ENCODE measurements around the gene TRIM65. TPM values are rescaled to one million over a fixed set of nuclear protein-coding genes. Genes with fewer than 3 reads are reported as not detected.
A peak's percentile ranks its signal among the peaks of the same experiment; 100 is the strongest.
"Not testable (repeated sequence)": the region's sequence is repeated elsewhere in the genome, so short reads cannot be mapped to it uniquely, and the experiment has no call there.

TRIM65 gene
- polyA plus RNA-seq, 6 donors from 2014 or later = 15.4 to 33.0 (median 23.4) TPM

DNA sequence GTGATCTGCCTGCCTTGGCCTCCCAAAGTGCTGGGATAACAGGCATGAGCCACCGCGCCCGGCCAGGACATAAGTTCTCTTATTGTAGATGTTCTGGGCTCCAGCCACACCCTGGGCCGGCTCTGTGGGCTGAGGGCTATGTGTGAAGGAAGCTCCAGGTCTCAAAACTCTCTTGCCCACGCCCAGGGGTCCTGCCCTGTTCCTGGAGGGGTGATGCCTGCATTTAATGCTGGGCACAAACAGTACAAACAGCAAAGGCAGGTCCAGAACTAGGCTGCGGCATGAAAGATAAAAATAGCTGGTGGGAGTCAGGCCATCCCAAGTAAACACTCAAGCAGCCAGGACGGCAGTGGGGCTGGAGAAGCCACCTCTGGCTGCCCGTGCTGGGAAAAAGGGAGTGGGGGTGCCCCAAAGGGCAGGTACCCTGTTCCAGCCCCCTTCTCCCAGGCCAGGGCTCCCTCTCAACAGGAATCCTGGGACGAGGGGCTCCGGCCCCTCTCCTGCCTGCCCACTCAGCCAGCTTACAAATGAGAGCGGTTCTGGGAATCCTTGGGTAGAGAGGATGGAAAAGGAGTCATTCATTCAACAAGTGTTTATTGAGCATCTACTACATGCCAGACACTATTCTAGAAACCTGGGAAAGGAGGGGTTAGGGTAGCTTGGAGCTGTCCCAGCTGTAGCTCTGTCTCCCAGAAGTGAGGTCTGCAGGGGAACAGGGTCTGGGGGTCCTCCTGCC is 23.0 kb downstream of the TRIM65 start:
- H3K27ac Mint-ChIP-seq = peak overlapping the region in 1 of 6 donors; percentile 49
- no peak for DNase-seq
- H3K4me1 Mint-ChIP-seq = peaks cover 20 to 26% (median 20%) of the 10 kb centered on the region in 3 donors
- no peak for ATAC-seq (ENCODE audit: low read depth in 2 of 2)
- H3K4me3 Mint-ChIP-seq = peak overlapping the region in 2 of 8 donors; percentile 47 to 81
- H3K9me3 Mint-ChIP-seq = no peaks in the 10 kb centered on the region
- H3K27me3 Mint-ChIP-seq = peaks cover 0 to 20% (median 10%) of the 10 kb centered on the region in 3 donors
- no peaks in the 10 kb centered on the region for H3K36me3 Mint-ChIP-seq

DNA sequence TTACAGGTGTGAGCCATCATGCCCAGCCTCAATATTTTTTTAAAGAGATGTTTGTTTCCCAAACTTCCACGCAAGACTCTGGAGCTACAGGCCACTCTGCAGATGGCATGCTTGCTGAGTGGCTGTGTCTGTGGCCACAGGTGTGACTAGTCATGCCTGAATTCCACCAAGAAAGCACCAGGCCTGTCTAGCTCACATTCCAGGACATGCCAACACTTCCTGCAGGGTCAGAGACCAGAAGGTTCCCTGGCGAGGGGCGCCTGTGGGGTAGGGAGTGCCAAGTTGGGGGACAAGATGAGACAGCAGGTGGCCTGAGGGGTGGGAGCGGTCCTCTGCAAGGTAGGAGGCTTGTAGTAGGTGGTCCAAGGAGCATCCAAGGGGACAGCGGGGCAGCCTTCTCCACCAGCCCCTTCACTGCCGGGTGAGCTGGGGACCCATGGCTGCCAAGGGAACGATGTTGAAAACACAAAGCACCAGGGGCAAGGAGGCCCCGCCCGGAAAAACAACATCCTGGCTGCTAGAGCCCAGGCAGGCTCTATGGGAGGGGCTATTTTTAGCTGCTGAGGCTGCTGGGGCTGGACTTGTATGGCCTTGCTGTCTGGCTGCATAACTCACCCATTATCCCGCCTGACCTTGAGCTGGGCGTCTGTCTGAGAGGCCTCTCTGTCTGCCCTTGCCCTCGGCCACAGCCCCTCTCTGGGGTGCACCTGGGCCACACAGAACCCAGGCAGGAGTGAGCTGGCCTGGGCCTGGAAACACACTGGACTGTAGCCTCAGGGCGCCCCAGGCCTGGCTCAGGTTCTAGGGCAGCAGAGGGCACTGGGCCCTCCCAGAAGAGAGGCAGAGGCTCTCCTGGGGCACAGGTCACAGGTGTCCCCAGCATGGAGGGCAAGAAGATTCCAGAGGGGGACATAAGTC is 24.1 kb downstream of the TRIM65 start:
- peak overlapping the region in 1 of 8 donors; percentile 25 for H3K4me3 Mint-ChIP-seq
- H3K27me3 Mint-ChIP-seq = peaks cover 0 to 17% (median 6%) of the 10 kb centered on the region in 3 donors
- no peaks in the 10 kb centered on the region for H3K9me3 Mint-ChIP-seq
- peak overlapping the region in 1 of 6 donors; percentile 33 for H3K27ac Mint-ChIP-seq
- H3K36me3 Mint-ChIP-seq = no peaks in the 10 kb centered on the region
- peaks cover 18 to 22% (median 19%) of the 10 kb centered on the region in 3 donors for H3K4me1 Mint-ChIP-seq
- DNase-seq (no peak), ATAC-seq (ENCODE audit: low read depth in 2 of 2) (no peak)

DNA sequence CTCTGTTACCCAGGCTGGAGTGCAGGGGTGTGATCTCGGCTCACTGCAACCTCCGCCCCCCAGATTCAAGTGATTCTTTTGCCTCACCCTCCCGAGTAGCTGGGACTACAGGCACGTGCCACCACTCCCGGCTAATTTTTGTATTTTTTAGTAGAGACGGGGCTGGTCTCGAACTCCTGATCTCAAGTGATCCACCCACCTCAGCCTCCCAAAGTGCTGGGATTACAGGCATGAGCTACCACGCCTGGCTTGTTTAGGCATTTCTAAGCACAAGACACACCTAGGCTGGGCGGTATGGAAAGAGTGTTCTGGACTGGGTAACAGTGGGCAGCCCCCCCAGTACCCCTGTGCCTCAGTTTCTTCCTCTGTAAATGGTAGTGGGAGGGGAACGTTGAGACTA is 26.5 kb downstream of the TRIM65 start:
- not testable (repeated sequence) for H3K4me1 Mint-ChIP-seq; DNase-seq; H3K36me3 Mint-ChIP-seq; ATAC-seq (ENCODE audit: low read depth in 2 of 2); H3K27me3 Mint-ChIP-seq; H3K4me3 Mint-ChIP-seq; H3K9me3 Mint-ChIP-seq
- H3K27ac Mint-ChIP-seq = peak overlapping the region in 1 of 6 donors; percentile 37

DNA sequence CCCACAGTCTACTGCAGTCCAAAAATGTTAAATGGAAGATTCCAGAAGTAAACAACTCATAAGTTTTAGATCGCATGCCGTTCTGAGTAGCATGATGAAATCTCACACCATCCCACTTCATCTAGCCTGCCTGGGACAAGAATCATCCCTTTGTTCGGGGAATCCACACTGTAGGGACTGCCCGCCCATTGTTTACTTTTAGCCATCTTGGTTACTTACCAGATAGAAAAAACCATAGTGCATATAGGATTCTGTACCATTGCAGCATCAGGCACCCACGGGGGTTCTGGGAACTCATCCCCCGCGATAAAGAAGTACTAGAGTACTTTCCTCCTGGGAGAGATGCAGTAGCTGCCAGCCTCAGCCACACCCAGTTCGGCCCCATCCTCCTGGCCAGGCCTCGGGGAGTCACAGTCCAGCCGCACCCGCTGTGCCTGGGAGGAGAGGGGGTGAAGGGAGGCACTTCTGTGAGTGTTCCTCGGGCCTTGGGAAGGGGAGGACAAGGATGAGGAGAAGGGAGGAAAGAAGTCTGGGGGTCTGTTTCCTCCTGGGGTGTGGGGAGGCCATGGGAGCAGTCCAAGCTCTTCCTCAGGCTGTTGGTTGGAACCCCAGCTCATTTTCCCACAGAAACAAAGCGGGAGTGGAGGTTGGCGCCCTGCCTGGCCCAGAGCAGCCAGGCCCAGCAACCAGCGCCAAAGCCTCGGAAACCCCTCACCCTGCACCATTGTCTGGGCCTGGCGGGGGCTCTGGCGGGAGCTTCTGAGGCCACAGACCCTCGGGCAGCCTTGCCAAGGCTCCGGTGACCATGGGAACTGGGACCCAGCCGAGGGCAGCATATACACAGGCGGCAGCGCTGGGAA is 27.2 kb downstream of the TRIM65 start:
- no peak for DNase-seq
- Mint-ChIP-seq H3K9me3 (no peaks in the 10 kb centered on the region), H3K4me1 (peaks cover 6 to 12% (median 7%) of the 10 kb centered on the region in 3 donors), H3K36me3 (no peaks in the 10 kb centered on the region), H3K4me3 (no peak overlapping the region), H3K27me3 (no peaks in the 10 kb centered on the region), H3K27ac (peak overlapping the region in 1 of 6 donors; percentile 65)
- ATAC-seq (ENCODE audit: low read depth in 2 of 2) = no peak

DNA sequence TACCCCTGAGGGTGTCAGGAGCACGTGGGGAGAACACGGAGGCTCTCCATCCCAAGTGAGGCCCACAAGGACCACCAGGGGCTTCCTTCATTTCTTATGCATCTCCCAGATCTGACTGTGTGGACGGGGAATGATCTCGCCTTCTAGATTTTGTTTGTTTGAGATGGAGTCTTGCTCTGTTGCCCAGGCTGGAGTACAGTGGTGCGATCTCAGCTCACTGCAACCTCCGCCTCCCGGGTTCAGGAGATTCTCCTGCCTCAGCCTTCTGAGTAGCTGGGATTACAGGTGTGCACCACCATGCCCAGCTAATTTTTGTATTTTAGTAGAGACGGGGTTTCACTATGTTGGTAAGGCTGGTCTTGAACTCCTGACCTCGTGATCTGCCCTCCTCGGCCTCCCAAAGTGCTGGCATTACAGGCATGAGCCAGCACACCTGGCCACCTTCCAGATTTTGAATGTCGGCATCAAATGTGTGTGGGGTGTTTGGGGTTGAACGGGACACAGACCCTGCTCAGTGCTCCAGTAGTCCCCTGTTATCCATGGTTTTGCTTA is 27.9 kb downstream of the TRIM65 start:
- not testable (repeated sequence) for H3K27me3 Mint-ChIP-seq; H3K4me3 Mint-ChIP-seq; H3K9me3 Mint-ChIP-seq; H3K36me3 Mint-ChIP-seq; H3K27ac Mint-ChIP-seq; ATAC-seq (ENCODE audit: low read depth in 2 of 2); DNase-seq
- H3K4me1 Mint-ChIP-seq = peaks cover 13 to 19% (median 14%) of the 10 kb centered on the region in 3 donors

DNA sequence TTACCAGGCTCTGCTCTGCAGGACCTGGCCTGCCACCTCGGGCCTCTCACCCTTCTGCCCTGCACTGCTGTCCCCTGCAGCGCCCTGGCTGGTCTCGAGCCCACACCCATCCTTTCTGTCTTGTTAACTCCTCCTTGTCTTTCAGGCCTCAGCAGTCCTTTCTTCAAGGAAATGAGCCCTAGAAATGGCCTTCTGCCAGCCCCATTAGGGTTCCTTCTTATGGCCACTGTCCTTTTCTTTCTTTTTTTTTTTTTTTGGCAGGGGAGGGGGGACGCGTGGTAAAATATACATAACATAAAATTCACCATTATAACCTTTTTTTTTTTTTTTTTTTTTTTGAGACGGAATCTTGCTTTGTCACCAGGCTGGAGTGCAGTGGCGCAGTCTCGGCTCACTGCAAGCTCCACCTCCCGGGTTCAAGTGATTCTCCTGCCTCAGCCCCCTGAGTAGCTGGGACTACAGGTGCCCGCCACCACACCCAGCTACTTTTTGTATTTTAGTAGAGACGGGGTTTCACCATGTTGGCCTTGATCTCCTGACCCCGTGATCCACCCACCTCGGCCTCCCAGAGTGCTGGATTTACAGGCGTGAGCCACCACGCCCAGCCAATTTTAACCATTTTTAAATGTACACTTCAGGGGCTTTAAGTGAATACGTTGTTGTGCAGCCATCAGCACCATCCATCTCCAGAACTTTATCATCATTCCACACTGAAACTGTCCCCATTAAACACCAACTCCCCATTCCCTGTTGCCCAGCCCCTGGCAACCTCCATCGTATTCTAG is 31.2 kb downstream of the TRIM65 start:
- Mint-ChIP-seq H3K27ac (peak overlapping the region; percentile 52 to 97 (median 87)), H3K4me3 (peak overlapping the region in 1 of 8 donors; percentile 53), H3K4me1 (peaks cover 13 to 29% (median 21%) of the 10 kb centered on the region in 3 donors)
- DNase-seq; H3K27me3 Mint-ChIP-seq; H3K36me3 Mint-ChIP-seq; ATAC-seq (ENCODE audit: low read depth in 2 of 2); H3K9me3 Mint-ChIP-seq: not testable (repeated sequence)

DNA sequence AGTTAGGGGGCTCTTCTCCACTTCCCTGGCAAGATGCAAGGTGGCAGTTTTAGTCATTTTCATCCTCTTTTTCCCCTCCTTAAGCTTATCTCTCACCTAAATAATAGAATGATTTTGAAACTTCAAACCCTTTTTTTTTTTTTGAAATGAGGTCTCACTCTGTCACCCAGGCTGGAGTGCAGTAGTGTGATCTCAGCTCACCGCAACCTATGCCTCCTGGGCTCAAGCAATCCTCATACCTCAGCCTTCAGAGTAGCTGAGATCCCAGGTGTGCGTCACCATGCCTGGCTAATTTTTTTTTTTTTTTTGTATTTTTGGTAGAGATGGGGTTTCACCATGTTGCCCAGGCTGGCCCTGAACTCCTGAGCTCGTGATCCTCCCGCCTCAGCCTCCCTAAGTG is 31.9 kb downstream of the TRIM65 start:
- H3K4me3 Mint-ChIP-seq = peak overlapping the region in 2 of 8 donors; percentile 46 to 55

DNA sequence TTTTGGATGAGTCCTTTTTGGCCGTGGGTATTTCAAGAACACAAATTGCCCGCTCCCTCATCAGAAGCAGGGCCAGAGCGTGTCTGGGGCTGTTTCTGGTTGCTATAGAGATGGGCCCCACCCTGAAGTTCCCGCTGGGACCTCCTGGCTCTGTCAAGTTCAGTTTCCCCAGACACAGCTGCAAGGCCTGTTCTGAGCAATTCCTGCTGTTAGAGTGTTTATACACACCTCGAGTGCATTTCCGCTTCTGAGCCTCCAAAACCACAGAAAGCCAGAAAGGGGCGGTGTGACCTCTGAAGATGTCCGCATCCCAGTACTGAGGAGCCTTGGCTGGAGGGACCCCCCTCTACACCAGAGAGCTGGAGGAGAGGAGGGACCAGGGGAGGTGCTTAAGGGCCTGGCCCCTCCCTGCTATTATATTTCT is 32.3 kb downstream of the TRIM65 start:
- no peaks in the 10 kb centered on the region for H3K9me3 Mint-ChIP-seq

More for the DNA sequence above, 31.9 kb downstream of the TRIM65 start:
- DNase-seq, H3K27me3 Mint-ChIP-seq, H3K9me3 Mint-ChIP-seq, H3K36me3 Mint-ChIP-seq: not testable (repeated sequence)
- Mint-ChIP-seq H3K27ac (peak overlapping the region; percentile 61 to 97 (median 95)), H3K4me1 (peaks cover 13 to 30% (median 21%) of the 10 kb centered on the region in 3 donors)
- peak; percentile 6 to 20 for ATAC-seq (ENCODE audit: low read depth in 2 of 2)

DNA sequence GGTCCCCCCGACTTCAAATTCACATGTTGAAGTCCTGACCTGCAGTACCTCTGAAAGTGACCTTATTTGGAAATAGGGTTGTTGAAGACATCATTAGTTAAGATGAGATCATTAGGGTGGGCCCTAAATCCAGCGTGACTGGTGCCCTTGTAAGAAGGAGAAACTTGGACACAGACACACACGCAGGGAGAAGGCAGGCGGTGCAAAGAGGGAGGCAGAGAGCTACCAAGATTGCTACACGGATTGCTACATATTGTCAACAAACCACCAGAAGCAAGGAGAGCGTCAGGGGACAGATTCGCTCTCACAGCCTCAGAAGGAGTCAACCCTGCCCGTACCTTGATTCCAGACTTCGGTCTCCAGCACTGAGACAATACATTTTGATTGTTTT is 34.8 kb downstream of the TRIM65 start:
- peak overlapping the region in 4 of 6 donors; percentile 82 to 92 (median 89) for H3K27ac Mint-ChIP-seq
- H3K4me3 Mint-ChIP-seq = peak overlapping the region in 1 of 8 donors; percentile 50
- DNase-seq (no peak), ATAC-seq (ENCODE audit: low read depth in 2 of 2) (no peak)
- no peaks in the 10 kb centered on the region for H3K9me3 Mint-ChIP-seq
- H3K4me1 Mint-ChIP-seq = peaks cover 19 to 53% (median 31%) of the 10 kb centered on the region in 3 donors
- H3K27me3 Mint-ChIP-seq = no peaks in the 10 kb centered on the region
- no peaks in the 10 kb centered on the region for H3K36me3 Mint-ChIP-seq

More for the DNA sequence above, 32.3 kb downstream of the TRIM65 start:
- Mint-ChIP-seq H3K27ac (peak overlapping the region; percentile 87 to 97 (median 95)), H3K4me1 (peaks cover 13 to 31% (median 22%) of the 10 kb centered on the region in 3 donors), H3K36me3 (no peaks in the 10 kb centered on the region), H3K4me3 (peak overlapping the region in 7 of 8 donors; percentile 15 to 83 (median 55)), H3K27me3 (no peaks in the 10 kb centered on the region)
- ATAC-seq (ENCODE audit: low read depth in 2 of 2) (peak; percentile 90 to 92), DNase-seq (peak; percentile 70)

DNA sequence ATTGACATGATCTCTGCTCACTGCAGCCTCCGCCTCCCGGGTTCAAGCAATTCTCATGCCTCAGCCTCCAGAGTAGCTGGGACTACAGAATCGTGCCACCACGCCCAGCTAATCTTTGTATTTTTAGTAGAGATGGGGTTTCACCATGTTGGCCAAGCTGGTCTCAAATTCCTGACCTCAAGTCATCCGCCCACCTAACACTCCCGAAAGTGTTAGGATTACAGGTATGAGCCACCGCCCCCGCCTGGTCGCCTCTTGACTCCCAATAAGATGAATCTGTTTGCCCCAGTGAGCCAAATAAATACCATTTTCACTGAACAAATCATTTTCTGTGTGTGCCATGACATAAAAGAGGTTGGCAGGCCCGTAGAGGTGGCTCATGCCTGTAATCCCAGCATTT is 37.4 kb downstream of the TRIM65 start:
- H3K36me3 Mint-ChIP-seq; H3K9me3 Mint-ChIP-seq; ATAC-seq (ENCODE audit: low read depth in 2 of 2); DNase-seq; H3K27me3 Mint-ChIP-seq: not testable (repeated sequence)
- Mint-ChIP-seq H3K4me1 (peaks cover 18 to 50% (median 32%) of the 10 kb centered on the region in 3 donors), H3K27ac (peak overlapping the region in 3 of 6 donors; percentile 75 to 88 (median 81)), H3K4me3 (peak overlapping the region in 5 of 8 donors; percentile 24 to 85 (median 52))

DNA sequence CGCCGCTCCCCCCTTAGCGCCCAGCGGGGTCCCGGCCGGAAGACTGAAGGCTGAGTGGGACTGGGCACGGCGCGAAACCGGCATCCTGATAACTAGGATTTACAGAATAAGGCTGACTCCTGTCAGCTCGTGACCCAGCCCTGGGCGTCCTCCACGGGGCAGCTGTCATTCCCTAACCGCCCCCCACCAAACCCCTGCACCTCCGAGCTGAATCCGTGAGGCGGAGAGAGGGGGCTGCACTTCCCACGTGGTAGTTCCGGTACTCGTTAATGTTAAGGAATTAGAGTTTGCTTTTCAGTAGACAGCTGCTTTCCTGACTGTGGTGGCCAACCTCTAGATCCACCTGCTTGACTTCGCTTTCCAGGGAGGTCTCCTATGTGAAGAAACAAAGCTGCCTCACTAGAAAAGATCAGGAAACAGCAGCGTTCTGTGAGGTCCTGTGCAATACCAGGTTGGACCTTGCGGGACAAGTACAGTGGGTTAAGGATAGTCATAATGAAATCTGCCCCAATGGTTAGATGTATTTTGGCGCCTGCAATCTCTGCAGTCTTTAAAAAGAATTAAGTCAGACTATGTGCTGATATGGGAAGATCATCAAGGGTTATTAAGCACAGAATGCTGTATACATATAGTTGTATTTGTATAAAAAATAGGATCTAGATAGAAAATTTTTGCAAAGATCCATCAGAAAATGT is 40.5 kb downstream of the TRIM65 start:
- peak overlapping the region in 4 of 6 donors; percentile 85 to 96 (median 92) for H3K27ac Mint-ChIP-seq
- DNase-seq = no peak
- H3K9me3 Mint-ChIP-seq = no peaks in the 10 kb centered on the region
- ATAC-seq (ENCODE audit: low read depth in 2 of 2) = no peak
- peaks cover 20 to 55% (median 43%) of the 10 kb centered on the region in 3 donors for H3K4me1 Mint-ChIP-seq
- H3K27me3 Mint-ChIP-seq = no peaks in the 10 kb centered on the region
- H3K36me3 Mint-ChIP-seq = no peaks in the 10 kb centered on the region
- peak overlapping the region in 1 of 8 donors; percentile 93 for H3K4me3 Mint-ChIP-seq

All from naive B cell (primary cell).